BE2C (cell line): ENCODE results near the gene PTPRZ1.

Source experiments
- DNase-seq: peaks from one replicate; pipeline ENCODE4 v3.0.0-alpha.2; 2020
- H3K27me3 ChIP-seq: fragments of 250-450 bp; sonication (Bioruptor Pico); 2 replicates; pipeline ENCODE4 v1.5.1; 2020; ENCODE audit warnings: mild to moderate bottlenecking
- H3K36me3 ChIP-seq: fragments of 250-450 bp; sonication (Bioruptor Pico); 2 replicates; pipeline ENCODE4 v1.5.1; 2020; ENCODE audit warnings: mild to moderate bottlenecking
- H3K4me1 ChIP-seq: fragments of 250-450 bp; sonication (Bioruptor Pico); 2 replicates; pipeline ENCODE4 v1.5.1; 2020
- H3K4me3 ChIP-seq: 2 replicates; pipeline ENCODE4 v1.5.1; 2011; ENCODE audit warnings: low read depth, low read length
- H3K9me3 ChIP-seq: fragments of 250-450 bp; sonication (Bioruptor Pico); 2 replicates; pipeline ENCODE4 v1.5.1; 2020
- CTCF ChIP-seq: IDR thresholded peaks from 2 replicates; pipeline ENCODE4 v1.5.1; 2012; ENCODE audit warnings: mild to moderate bottlenecking, low read depth, low read length

Gene PTPRZ1

GRCh38 chr7:122067077-122067476, 194.1 kb downstream of the PTPRZ1 start:
- no peak overlapping the region for H3K4me3 ChIP-seq
- no peaks in the 10 kb centered on the region for H3K9me3 ChIP-seq
- no peaks in the 10 kb centered on the region for H3K4me1 ChIP-seq
- H3K36me3 ChIP-seq: no peaks in the 10 kb centered on the region
- no peak for DNase-seq
- no peak for TF ChIP-seq CTCF
- H3K27me3 ChIP-seq: no peaks in the 10 kb centered on the region

DNA sequence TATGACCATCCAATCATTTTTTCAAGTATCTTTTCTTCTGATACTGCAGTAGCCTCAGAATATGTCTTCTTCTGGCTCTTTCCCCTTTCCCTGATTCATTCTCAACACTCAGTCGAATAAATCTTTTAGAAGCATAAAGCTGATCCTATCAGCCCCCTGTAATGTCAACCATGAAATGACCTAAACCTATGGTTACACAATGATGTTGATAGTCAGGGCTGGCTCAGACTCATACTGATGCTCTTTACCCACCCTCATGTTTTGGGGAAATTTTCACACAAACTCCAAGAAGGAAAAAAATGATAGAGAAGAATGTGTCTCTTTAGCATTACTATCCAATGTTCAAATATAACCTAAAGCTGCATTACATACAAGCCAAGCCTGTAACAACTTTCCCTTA, 195.1 kb downstream of the PTPRZ1 start:
- Histone ChIP-seq H3K27me3 (no peaks in the 10 kb centered on the region), H3K9me3 (no peaks in the 10 kb centered on the region), H3K36me3 (no peaks in the 10 kb centered on the region), H3K4me1 (no peaks in the 10 kb centered on the region), H3K4me3 (no peak overlapping the region)
- no peak for TF ChIP-seq CTCF
- DNase-seq: no peak

DNA sequence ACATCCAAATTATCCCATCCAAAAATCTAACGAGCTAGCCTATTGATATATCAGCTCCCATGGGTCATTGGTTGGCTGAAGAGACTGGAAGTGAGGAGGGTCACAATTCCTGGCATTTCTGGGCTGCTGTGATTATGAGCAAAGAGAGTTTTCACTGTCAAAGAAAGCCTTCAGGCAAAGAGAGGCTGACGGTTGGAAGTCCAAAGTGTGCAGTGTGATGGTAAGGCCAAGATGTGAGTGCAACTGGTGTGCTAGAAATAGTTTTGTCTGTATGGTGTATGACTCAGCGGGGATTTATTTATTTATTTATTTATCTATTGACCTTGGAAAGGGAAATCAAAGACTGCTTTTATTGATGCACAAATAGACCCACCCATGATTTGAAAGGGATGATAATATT, 196.0 kb downstream of the PTPRZ1 start:
- TF ChIP-seq CTCF: no peak
- H3K27me3 ChIP-seq: no peaks in the 10 kb centered on the region
- no peak for DNase-seq
- H3K36me3 ChIP-seq: no peaks in the 10 kb centered on the region
- no peaks in the 10 kb centered on the region for H3K4me1 ChIP-seq
- H3K9me3 ChIP-seq: no peaks in the 10 kb centered on the region
- H3K4me3 ChIP-seq: no peak overlapping the region

- Histone ChIP-seq H3K27me3 (no peaks in the 10 kb centered on the region), H3K36me3 (no peaks in the 10 kb centered on the region)
- TF ChIP-seq CTCF: no peak
Measured at GRCh38 chr7:122070062-122070461, 197.1 kb downstream of the PTPRZ1 start.

DNA sequence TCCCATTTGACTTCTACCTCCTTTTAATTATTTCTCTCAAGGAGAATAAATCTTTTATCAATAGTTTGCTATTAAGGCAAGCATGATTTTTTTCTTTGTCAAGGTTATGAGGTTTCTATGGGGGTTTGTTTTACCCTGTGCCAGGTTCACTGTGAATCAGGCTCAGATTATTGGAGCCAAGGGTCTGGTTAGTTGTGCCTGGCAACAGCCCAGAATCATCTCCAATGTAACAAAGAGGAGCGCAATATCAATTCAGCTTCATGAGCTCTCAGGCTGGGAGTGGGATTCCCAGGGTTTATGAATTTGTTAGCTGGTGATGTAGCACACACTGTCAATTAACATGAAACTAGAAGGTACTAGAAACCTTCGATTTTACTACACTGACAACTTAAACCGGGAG, 197.9 kb downstream of the PTPRZ1 start:
- Histone ChIP-seq H3K9me3 (no peaks in the 10 kb centered on the region), H3K4me1 (no peaks in the 10 kb centered on the region), H3K4me3 (no peak overlapping the region), H3K27me3 (no peaks in the 10 kb centered on the region), H3K36me3 (no peaks in the 10 kb centered on the region)
- no peak for TF ChIP-seq CTCF
- DNase-seq: no peak

More at GRCh38 chr7:122070062-122070461, 197.1 kb downstream of the PTPRZ1 start:
- no peaks in the 10 kb centered on the region for H3K4me1 ChIP-seq
- H3K9me3 ChIP-seq: no peaks in the 10 kb centered on the region
- no peak overlapping the region for H3K4me3 ChIP-seq
- DNase-seq: no peak

- no peak for DNase-seq
- Histone ChIP-seq H3K27me3 (no peaks in the 10 kb centered on the region), H3K4me1 (no peaks in the 10 kb centered on the region), H3K9me3 (no peaks in the 10 kb centered on the region), H3K36me3 (no peaks in the 10 kb centered on the region), H3K4me3 (no peak overlapping the region)
- TF ChIP-seq CTCF: no peak
Measured at GRCh38 chr7:122072272-122072671, 199.3 kb downstream of the PTPRZ1 start.
